Neural crest cell (in vitro differentiated cells): ENCODE measurements around the gene UGCG. TPM values are rescaled to one million over a fixed set of nuclear protein-coding genes. Genes with fewer than 3 reads are reported as not detected.

ENCODE experiments used
- DNase-seq: peaks from one replicate; pipeline ENCODE4 v3.0.0; 2021; ENCODE audit warnings: low read depth, mixed read lengths, low spot score
- H3K27ac Mint-ChIP-seq: one replicate; pipeline ENCODE4 v1.8.0; 2021; ENCODE audit warnings: mild to moderate bottlenecking, mixed read lengths; ENCODE audit not compliant: unreplicated experiment
- H3K27me3 Mint-ChIP-seq: 2 replicates; pipeline ENCODE4 v1.8.0; 2021; ENCODE audit warnings: low read depth, mild to moderate bottlenecking, mixed read lengths
- H3K36me3 Mint-ChIP-seq: 2 replicates; pipeline ENCODE4 v1.8.0; 2021; ENCODE audit warnings: low read depth, mild to moderate bottlenecking, mixed read lengths
- H3K4me1 Mint-ChIP-seq: 2 replicates; pipeline ENCODE4 v1.8.0; 2021; ENCODE audit warnings: mixed read lengths
- H3K4me3 Mint-ChIP-seq: one replicate; pipeline ENCODE4 v1.8.0; 2021; ENCODE audit warnings: mild to moderate bottlenecking, mixed read lengths
- H3K9me3 Mint-ChIP-seq: 2 replicates; pipeline ENCODE4 v1.8.0; 2021; ENCODE audit warnings: mixed read lengths
- CTCF ChIP-seq: fragments of 200-600 bp; sonication (generic); conservative IDR thresholded peaks from 2 replicates; pipeline ENCODE4 v1.5.0; 2021; ENCODE audit warnings: antibody characterized with exemption, mild to moderate bottlenecking
- total RNA-seq: library from RNA; stranded (reverse); gene quantifications from 2 replicates; pipeline ENCODE4 v1.2.1, GENCODE V29; 2021

UGCG gene
- total RNA-seq, 1 donor from 2014 or later, result 21.2 TPM

GRCh38 chr9:111938427-111938800 lies 41.8 kb downstream of the UGCG start:
- DNase-seq, result no peak
- H3K9me3 Mint-ChIP-seq, result peaks cover 2% of the 10 kb centered on the region
- no peak for TF ChIP-seq CTCF
- H3K27me3 Mint-ChIP-seq, result no peaks in the 10 kb centered on the region
- H3K4me3 Mint-ChIP-seq, result no peak overlapping the region
- H3K27ac Mint-ChIP-seq, result no peak overlapping the region
- no peaks in the 10 kb centered on the region for H3K4me1 Mint-ChIP-seq
- H3K36me3 Mint-ChIP-seq, result peaks cover 20% of the 10 kb centered on the region

- peaks cover 2% of the 10 kb centered on the region for H3K9me3 Mint-ChIP-seq
- H3K36me3 Mint-ChIP-seq, result peaks cover 20% of the 10 kb centered on the region
- H3K27me3 Mint-ChIP-seq, result no peaks in the 10 kb centered on the region
Measured at GRCh38 chr9:111939322-111939721, 42.7 kb downstream of the UGCG start.

GRCh38 chr9:111940697-111941096 lies 44.1 kb downstream of the UGCG start:
- Mint-ChIP-seq H3K4me1 (no peaks in the 10 kb centered on the region), H3K4me3 (no peak overlapping the region), H3K27me3 (no peaks in the 10 kb centered on the region), H3K9me3 (peaks cover 2% of the 10 kb centered on the region), H3K36me3 (peaks cover 14% of the 10 kb centered on the region), H3K27ac (no peak overlapping the region)
- no peak for TF ChIP-seq CTCF
- DNase-seq, result no peak

More at GRCh38 chr9:111939322-111939721, 42.7 kb downstream of the UGCG start:
- Mint-ChIP-seq H3K27ac (no peak overlapping the region), H3K4me1 (no peaks in the 10 kb centered on the region), H3K4me3 (no peak overlapping the region)
- no peak for TF ChIP-seq CTCF
- no peak for DNase-seq

GRCh38 chr9:111943200-111943599 lies 46.6 kb downstream of the UGCG start:
- Mint-ChIP-seq H3K27ac (no peak overlapping the region), H3K4me3 (no peak overlapping the region), H3K9me3 (no peaks in the 10 kb centered on the region), H3K36me3 (peaks cover 2% of the 10 kb centered on the region), H3K27me3 (no peaks in the 10 kb centered on the region), H3K4me1 (no peaks in the 10 kb centered on the region)
- DNase-seq, result no peak
- TF ChIP-seq CTCF, result no peak

GRCh38 chr9:111943746-111944145 lies 47.1 kb downstream of the UGCG start:
- H3K4me1 Mint-ChIP-seq, result no peaks in the 10 kb centered on the region
- H3K27me3 Mint-ChIP-seq, result no peaks in the 10 kb centered on the region
- H3K27ac Mint-ChIP-seq, result no peak overlapping the region
- TF ChIP-seq CTCF, result no peak
- no peak overlapping the region for H3K4me3 Mint-ChIP-seq
- H3K36me3 Mint-ChIP-seq, result peaks cover 2% of the 10 kb centered on the region
- DNase-seq, result no peak
- no peaks in the 10 kb centered on the region for H3K9me3 Mint-ChIP-seq

- TF ChIP-seq CTCF, result no peak
- Mint-ChIP-seq H3K36me3 (no peaks in the 10 kb centered on the region), H3K9me3 (no peaks in the 10 kb centered on the region), H3K27me3 (no peaks in the 10 kb centered on the region), H3K27ac (no peak overlapping the region), H3K4me3 (no peak overlapping the region), H3K4me1 (no peaks in the 10 kb centered on the region)
- no peak for DNase-seq
Measured at GRCh38 chr9:111944241-111944866, 47.7 kb downstream of the UGCG start.
